Endothelial cell of umbilical vein (primary cell): ENCODE results near the gene SIRT3. TPM values are rescaled to one million over a fixed set of nuclear protein-coding genes. Genes with fewer than 3 reads are reported as not detected.

Experiments used
- BruUV-seq: library from RNA; stranded (reverse); fragments of 400-500 nt; replicated peaks from 2 replicates; lab custom pipeline; 2021; lab: Mats Ljungman, UMichigan
- CTCF ChIA-PET: fragments of 300-600, 350-600 bp; sonication (Branson Sonifier 250); formaldehyde crosslinking; loops from one replicate; lab custom pipeline; 2021; ENCODE audit warnings: antibody characterized with exemption, inconsistent platforms; lab: Charles Lee
- POLR2A ChIA-PET: fragments of 300-600, 350-600 bp; sonication (Branson Sonifier 250); formaldehyde crosslinking; loops from one replicate; lab custom pipeline; 2021; ENCODE audit warnings: antibody characterized with exemption, inconsistent platforms; lab: Charles Lee
- DNase-seq: peaks from one replicate; pipeline ENCODE4 v3.0.0-alpha.2; 2011; ENCODE audit warnings: low read depth, low spot score
- FAIRE-seq: peaks from 2 replicates; lab custom pipeline; 2011; peaks lifted over from hg19 to GRCh38; lab: Jason Lieb, UNC
- H2AFZ ChIP-seq: 2 replicates; pipeline ENCODE4 v1.6.0; 2012; ENCODE audit warnings: low read depth, low read length, control low read depth, inconsistent platforms
- H3K27ac ChIP-seq: 2 replicates; pipeline ENCODE4 v1.5.1; 2011; ENCODE audit warnings: low read depth, mild to moderate bottlenecking, control low read depth, low read length, moderate library complexity; ENCODE audit not compliant: insufficient read depth
- H3K27me3 ChIP-seq, 2 experiments: 2 replicates each; pipeline versions ENCODE4 v1.6.0 to v1.6.1; 2011; ENCODE audit warnings: low read length in 2 of 2, mixed read lengths in 1 of 2; ENCODE audit not compliant: control insufficient read depth in 2 of 2, insufficient read depth in 2 of 2
- H3K36me3 ChIP-seq, 2 experiments: 2 replicates in 1 of 2; 3 replicates in 1 of 2; pipeline ENCODE4 v1.5.1; 2011; ENCODE audit warnings: low read length in 2 of 2, mild to moderate bottlenecking in 1 of 2, moderate library complexity in 1 of 2; ENCODE audit not compliant: control insufficient read depth in 2 of 2, insufficient read depth in 2 of 2; ENCODE audit errors: extremely low read depth in 1 of 2
- H3K4me1 ChIP-seq: 3 replicates; pipeline ENCODE4 v1.5.1; 2011; ENCODE audit warnings: mild to moderate bottlenecking, low read length; ENCODE audit not compliant: control insufficient read depth, insufficient read depth; ENCODE audit errors: extremely low read depth
- H3K4me2 ChIP-seq: 2 replicates; pipeline ENCODE4 v1.6.1; 2011; ENCODE audit warnings: low read length, control low read depth, mixed read lengths; ENCODE audit not compliant: insufficient read depth
- H3K4me3 ChIP-seq, 3 experiments: fragments of 200-600 bp in 1 of 3; sonication (generic), shearing (Covaris generic) in 1 of 3; replicated peaks in 1 of 3; 2 replicates each; pipeline ENCODE4 v1.5.1; 2011 to 2016; ENCODE audit warnings: control low read depth in 3 of 3, low read length in 3 of 3, mild to moderate bottlenecking in 2 of 3, inconsistent platforms in 1 of 3, low read depth in 1 of 3, moderate library complexity in 1 of 3; ENCODE audit not compliant: insufficient read depth in 1 of 3
- H3K79me2 ChIP-seq: 2 replicates; pipeline ENCODE4 v1.6.0; 2012; ENCODE audit warnings: low read length, inconsistent platforms; ENCODE audit not compliant: control insufficient read depth, insufficient read depth
- H3K9ac ChIP-seq: replicated peaks from 2 replicates; pipeline ENCODE3; 2011; ENCODE audit warnings: low read length, control low read depth; ENCODE audit not compliant: insufficient read depth; ENCODE audit errors: extremely low read depth
- H3K9me1 ChIP-seq: replicated peaks from 3 replicates; pipeline ENCODE4 v1.6.0; 2011; ENCODE audit warnings: mild to moderate bottlenecking, low read length; ENCODE audit not compliant: control insufficient read depth, insufficient read depth; ENCODE audit errors: extremely low read depth
- H3K9me3 ChIP-seq: replicated peaks from 2 replicates; pipeline ENCODE4 v1.5.1; 2012; ENCODE audit warnings: low read length, inconsistent platforms; ENCODE audit not compliant: control insufficient read depth, insufficient read depth
- H4K20me1 ChIP-seq: replicated peaks from 2 replicates; pipeline ENCODE3; 2011; ENCODE audit warnings: mild to moderate bottlenecking, low read length; ENCODE audit not compliant: control insufficient read depth, insufficient read depth; ENCODE audit errors: extremely low read depth
- EZH2 ChIP-seq: IDR thresholded peaks from 2 replicates; pipeline ENCODE4 v1.6.1; 2012; ENCODE audit warnings: borderline replicate concordance, low read depth, mild to moderate bottlenecking, moderate library complexity, low read length, inconsistent platforms; ENCODE audit not compliant: severe bottlenecking
- FOS ChIP-seq: IDR thresholded peaks from 2 replicates; pipeline ENCODE4 v1.6.1; 2011; ENCODE audit warnings: mild to moderate bottlenecking, low read length, moderate library complexity, borderline replicate concordance; ENCODE audit not compliant: insufficient read depth
- GATA2 ChIP-seq: IDR thresholded peaks from 2 replicates; pipeline ENCODE4 v1.7.0; 2011; ENCODE audit warnings: low read depth, mild to moderate bottlenecking, moderate library complexity, mixed read lengths, low read length; ENCODE audit not compliant: insufficient read length, insufficient read depth
- JUN ChIP-seq: IDR thresholded peaks from 2 replicates; pipeline ENCODE4 v1.6.1; 2011; ENCODE audit warnings: borderline replicate concordance, low read depth; ENCODE audit not compliant: insufficient read length, insufficient read depth
- MYC ChIP-seq: IDR thresholded peaks from one replicate; pipeline ENCODE4 v1.6.1; 2011; ENCODE audit warnings: mild to moderate bottlenecking, low read depth, low read length
- POLR2A ChIP-seq: IDR thresholded peaks from 2 replicates; pipeline ENCODE4 v1.6.1; 2012; ENCODE audit warnings: low read depth, mild to moderate bottlenecking, control low read depth, low read length
- POLR2AphosphoS5 ChIP-seq: IDR thresholded peaks from 2 replicates; pipeline ENCODE4 v1.6.1; 2012; ENCODE audit warnings: low read depth, mild to moderate bottlenecking, control low read depth, low read length, moderate library complexity; ENCODE audit not compliant: insufficient read depth
- dilution Hi-C: fragments of 300-500 bp; cut with MboI; formaldehyde crosslinking; loops from one replicate; pipeline ENCODE4 v1.15.0; 2019; ENCODE audit warnings: low sequenced_read_pairs; ENCODE audit not compliant: extremely low pct_ligation_motif_present
- intact Hi-C: fragments of 100-400 bp; cut with micrococcal nuclease; formaldehyde crosslinking; loops from one replicate; pipeline ENCODE4 v1.10.0; 2022
- polyA plus RNA-seq, 4 experiments: library from polyadenylated mRNA; depleted of rRNA in 3 of 4; stranded (reverse) in 3 of 4; unstranded in 1 of 4; fragments of >200 nt; gene quantifications; 2 replicates each; pipeline versions ENCODE4 v1.2.1 to v1.2.3, GENCODE V29; 2011 to 2012; ENCODE audit warnings: missing spikeins in 1 of 4
- total RNA-seq: library from RNA; stranded (reverse); gene quantifications from 2 replicates; pipeline ENCODE4 v1.2.3, GENCODE V29; 2021
- TF ChIP-seq, protein P1 (sequence below): IDR thresholded peaks from 2 replicates; pipeline ENCODE4 v1.6.1; 2011; ENCODE audit not compliant: insufficient read depth, insufficient read length
- TF ChIP-seq, protein P2 (sequence below), 2 donors: IDR thresholded peaks; 1 replicate in 1 of 2; 2 replicates in 1 of 2; pipeline ENCODE4 v1.5.1; 2011; ENCODE audit warnings: low read length in 2 of 2, mild to moderate bottlenecking in 2 of 2, moderate library complexity in 2 of 2, control low read depth in 1 of 2, inconsistent platforms in 1 of 2, low read depth in 1 of 2; ENCODE audit not compliant: insufficient read depth in 1 of 2; ENCODE audit errors: extremely low read depth in 1 of 2

The SIRT3 gene
- total and polyA plus RNA-seq, 2 donors (not counting 3 experiments of a cell fraction or from before 2014, with no cell fraction given), result 12.0 to 18.3 TPM

DNA sequence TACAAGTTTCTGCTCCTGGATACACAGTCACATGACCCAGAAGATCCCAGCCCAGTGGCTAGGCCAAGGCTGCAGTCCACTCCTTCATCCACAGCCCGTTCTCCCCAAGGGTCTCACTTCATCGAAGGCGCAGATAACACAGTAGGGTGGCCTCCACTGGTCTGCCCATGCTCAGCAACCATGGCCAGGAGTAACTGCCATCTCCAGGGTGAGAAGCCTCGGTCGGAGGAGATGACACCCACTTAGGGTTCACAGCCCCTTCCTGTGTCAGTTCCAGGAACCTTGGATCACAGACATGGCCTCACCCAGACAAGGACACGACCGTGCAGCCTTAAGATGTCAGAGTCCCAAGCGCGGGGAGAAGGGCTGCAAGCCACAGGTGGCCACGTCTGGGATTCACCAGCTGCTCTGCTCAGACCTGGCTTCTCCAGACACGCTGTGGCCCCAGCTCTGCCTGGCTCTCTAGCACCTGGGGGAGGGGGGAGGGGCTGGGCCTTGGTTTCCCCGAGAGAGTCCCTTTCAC lies 31.5 kb downstream of the SIRT3 start:
- no peak overlapping the region for H3K4me3 ChIP-seq
- CTCF ChIA-PET, result interaction anchor here (0.6 kb wide), 1 partner anchor 9 kb away, joined by 3 read pairs; no protein-coding TSS in a partner anchor
- no peaks in the 10 kb centered on the region for H4K20me1 ChIP-seq
- TF ChIP-seq, protein P1, sequence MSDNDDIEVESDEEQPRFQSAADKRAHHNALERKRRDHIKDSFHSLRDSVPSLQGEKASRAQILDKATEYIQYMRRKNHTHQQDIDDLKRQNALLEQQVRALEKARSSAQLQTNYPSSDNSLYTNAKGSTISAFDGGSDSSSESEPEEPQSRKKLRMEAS, result no peak
- TF ChIP-seq EZH2, result no peak
- TF ChIP-seq POLR2AphosphoS5, result no peak
- no peak for TF ChIP-seq FOS
- TF ChIP-seq GATA2, result no peak
- TF ChIP-seq POLR2A, result no peak
- TF ChIP-seq, protein P2, sequence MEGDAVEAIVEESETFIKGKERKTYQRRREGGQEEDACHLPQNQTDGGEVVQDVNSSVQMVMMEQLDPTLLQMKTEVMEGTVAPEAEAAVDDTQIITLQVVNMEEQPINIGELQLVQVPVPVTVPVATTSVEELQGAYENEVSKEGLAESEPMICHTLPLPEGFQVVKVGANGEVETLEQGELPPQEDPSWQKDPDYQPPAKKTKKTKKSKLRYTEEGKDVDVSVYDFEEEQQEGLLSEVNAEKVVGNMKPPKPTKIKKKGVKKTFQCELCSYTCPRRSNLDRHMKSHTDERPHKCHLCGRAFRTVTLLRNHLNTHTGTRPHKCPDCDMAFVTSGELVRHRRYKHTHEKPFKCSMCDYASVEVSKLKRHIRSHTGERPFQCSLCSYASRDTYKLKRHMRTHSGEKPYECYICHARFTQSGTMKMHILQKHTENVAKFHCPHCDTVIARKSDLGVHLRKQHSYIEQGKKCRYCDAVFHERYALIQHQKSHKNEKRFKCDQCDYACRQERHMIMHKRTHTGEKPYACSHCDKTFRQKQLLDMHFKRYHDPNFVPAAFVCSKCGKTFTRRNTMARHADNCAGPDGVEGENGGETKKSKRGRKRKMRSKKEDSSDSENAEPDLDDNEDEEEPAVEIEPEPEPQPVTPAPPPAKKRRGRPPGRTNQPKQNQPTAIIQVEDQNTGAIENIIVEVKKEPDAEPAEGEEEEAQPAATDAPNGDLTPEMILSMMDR (IDR thresholded peaks at IDR 0.05; ENCODE audit: extremely low read depth in 1 of 2, insufficient read depth in 1 of 2, low read depth in 1 of 2, low read length in 2 of 2), result no peak
- TF ChIP-seq JUN, result no peak
- no peak for TF ChIP-seq MYC
- no peak overlapping the region for H3K9ac ChIP-seq
- POLR2A ChIA-PET, result no interaction called here
- H3K27ac ChIP-seq, result no peak overlapping the region
- H3K79me2 ChIP-seq, result peaks cover 30% of the 10 kb centered on the region
- DNase-seq (no peak), FAIRE-seq (no peak)
- no peak overlapping the region for H2AFZ ChIP-seq
- H3K36me3 ChIP-seq, result peaks cover 0 to 18% of the 10 kb centered on the region in 2 experiments
- no peaks in the 10 kb centered on the region for H3K9me1 ChIP-seq
- no peak overlapping the region for H3K4me2 ChIP-seq
- intact Hi-C loops, result loop anchor here (5.0 kb wide), 2 partner anchors 103 to 153 kb away; partner anchors contain the start of gene IFITM2
- H3K27me3 ChIP-seq, result no peaks in the 10 kb centered on the region
- no peaks in the 10 kb centered on the region for H3K9me3 ChIP-seq
- BruUV-seq, result no TSS peak
- dilution Hi-C loops, result no loop called here
- peaks cover 13% of the 10 kb centered on the region for H3K4me1 ChIP-seq
